NCI-H2227 (cell line): Measurements from ENCODE around the gene HSFX3.
"Not testable (repeated sequence)": the region's sequence is repeated elsewhere in the genome, so short reads cannot be mapped to it uniquely, and the experiment has no call there.

Experiments used
- DNase-seq: peaks from one replicate; lab custom pipeline; 2025; ENCODE audit not compliant: unreplicated experiment; lab: John Stamatoyannopoulos, UW

Gene HSFX3

DNA sequence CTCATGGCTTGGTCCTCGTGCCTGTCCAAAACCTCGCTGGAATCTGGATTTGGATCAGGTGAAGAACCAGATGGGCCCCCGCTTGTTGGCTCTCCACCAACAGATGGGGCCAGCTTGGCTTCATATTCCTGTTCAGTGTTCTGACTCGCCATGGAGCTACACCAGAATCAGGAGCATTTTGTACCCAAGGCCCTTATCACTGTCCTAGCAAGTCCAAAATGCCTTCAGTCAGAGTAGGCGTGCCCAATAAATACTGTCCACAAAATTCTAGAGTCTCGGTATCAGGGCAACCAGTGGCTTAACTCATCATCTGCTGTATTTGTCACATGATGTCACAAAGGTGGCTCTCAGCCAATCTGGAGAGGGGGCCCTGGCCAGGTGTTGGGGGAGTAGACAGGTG, at the start of gene HSFX3:
Gene HSFX3, minus strand, starts transcription at position 224 of the 400 bp plus-strand sequence. Its CDS starts 72 bp downstream, at position 152.
- not testable (repeated sequence) for DNase-seq

GRCh38 chrX:149598603-149599002, 48.9 kb upstream of the HSFX3 start:
- not testable (repeated sequence) for DNase-seq

DNA sequence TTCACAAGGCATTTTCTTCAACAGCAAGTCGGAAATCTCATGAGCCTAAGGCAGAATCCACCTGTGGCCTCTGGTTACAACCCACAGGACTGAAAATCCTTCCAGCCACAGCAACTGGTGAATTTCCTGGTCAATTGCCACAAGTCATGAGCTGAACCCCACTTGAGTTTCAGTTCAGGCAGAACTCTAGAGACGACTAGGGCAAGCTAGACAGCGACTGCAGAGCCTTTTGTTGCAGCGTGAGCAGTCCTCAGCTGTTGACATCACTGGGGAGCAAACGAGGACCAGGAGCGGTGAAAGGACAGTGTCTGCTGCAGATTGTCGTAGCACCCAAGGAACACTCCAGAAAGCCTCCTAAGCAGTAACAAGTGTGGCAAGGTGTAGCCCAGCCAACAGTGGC, 46.2 kb upstream of the HSFX3 start:
- DNase-seq, result not testable (repeated sequence)

GRCh38 chrX:149595214-149595613, 45.5 kb upstream of the HSFX3 start, which contains the start of gene HSFX2:
Gene HSFX2, minus strand, starts transcription at chrX:149595314. Its CDS starts 614 bp downstream, at chrX:149594700.
- DNase-seq, result not testable (repeated sequence)

GRCh38 chrX:149590993-149591392, 41.3 kb upstream of the HSFX3 start:
- DNase-seq, result not testable (repeated sequence)

DNA sequence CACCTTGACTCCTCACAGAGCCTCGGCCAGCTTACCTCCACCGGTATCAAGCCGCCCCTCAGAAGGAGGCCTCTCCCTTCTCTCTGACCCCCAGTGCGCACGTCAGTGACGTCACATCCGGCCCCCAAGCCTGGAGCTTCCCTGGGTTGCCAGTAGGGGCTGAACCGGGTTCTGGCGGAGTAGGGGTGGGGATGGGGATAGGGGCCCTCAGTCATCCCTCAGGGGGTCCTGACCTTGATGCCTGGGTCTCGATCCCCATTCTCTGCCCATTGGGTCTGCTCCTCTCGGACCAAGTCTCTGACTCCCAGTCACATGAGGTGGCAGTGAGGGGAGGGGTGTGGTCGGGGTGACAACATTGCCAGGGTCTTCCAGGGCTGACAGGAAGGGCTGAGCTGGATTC, 37.6 kb upstream of the HSFX3 start, which contains the start of gene MAGEA9B:
Gene MAGEA9B, minus strand, starts transcription at position 101 of the 400 bp plus-strand sequence. CDS start 4,280 bp downstream, outside the sequence.
- DNase-seq, result not testable (repeated sequence)

DNA sequence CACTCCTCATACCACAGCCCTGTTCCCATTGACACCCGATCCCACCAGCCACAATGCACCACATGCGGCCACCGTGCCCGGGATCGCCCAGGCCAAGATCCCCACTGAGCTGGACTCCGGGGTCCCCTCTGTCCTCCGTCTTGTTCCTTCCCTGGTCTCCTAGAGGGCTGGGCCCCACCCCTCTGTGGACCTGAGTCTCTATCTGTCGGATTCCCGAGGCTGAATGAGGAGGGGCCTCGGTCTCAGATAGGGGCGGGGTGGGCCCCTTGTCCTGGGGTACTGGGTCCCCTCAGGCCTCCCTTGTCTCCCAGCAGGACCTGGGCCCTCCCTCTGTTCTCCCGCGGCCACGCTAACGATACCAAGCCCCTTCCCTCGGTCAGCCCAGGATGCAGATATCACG, 35.9 kb upstream of the HSFX3 start:
- not testable (repeated sequence) for DNase-seq

GRCh38 chrX:149573456-149573855, 23.7 kb upstream of the HSFX3 start:
- DNase-seq, result not testable (repeated sequence)

GRCh38 chrX:149572743-149573142, 23.0 kb upstream of the HSFX3 start:
- no peak for DNase-seq

DNA sequence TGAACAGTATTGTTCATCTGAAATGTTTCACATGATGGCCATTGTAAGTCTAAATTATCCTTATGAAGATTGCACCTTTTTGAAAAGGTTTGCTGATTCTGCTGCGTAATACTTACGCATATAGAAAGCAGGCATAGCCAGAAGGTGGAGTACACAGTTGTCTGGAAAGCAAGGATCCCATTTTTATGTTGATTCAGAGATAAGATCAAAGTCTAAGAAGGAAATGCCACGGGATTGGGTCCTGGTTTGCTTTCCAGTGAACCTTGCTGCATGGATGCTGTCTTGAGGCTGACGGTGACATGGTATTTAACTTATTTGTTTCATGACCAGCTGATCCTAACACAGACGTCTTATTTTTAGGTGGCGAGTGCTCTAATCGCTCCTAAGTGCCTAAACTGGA, 22.0 kb upstream of the HSFX3 start:
- no peak for DNase-seq

- DNase-seq, result no peak
Observed at GRCh38 chrX:149570668-149571067, 20.9 kb upstream of the HSFX3 start.

DNA sequence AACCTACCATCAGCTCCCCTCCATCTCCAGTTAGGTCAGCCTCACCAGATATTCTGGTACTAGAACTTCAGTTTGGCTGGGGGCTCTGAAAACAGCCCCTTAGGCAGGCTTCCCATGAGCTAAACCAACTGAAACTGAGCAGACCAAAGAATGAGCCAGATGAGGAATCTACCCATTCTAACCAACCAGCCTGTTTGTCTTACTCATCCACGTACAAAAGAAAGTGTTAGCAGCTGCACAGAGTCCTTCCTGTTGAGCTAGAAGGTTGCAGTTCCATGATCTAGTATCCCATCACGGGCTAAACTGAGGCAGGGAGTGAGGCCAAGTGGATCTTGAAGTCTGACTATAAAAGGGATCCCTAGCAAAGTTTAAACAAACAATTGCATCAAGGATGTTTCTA, 20.0 kb upstream of the HSFX3 start:
- DNase-seq, result no peak

GRCh38 chrX:149568701-149569296, 19.1 kb upstream of the HSFX3 start:
- DNase-seq, result no peak

- no peak for DNase-seq
Observed at GRCh38 chrX:149567621-149568417, 18.1 kb upstream of the HSFX3 start.

DNA sequence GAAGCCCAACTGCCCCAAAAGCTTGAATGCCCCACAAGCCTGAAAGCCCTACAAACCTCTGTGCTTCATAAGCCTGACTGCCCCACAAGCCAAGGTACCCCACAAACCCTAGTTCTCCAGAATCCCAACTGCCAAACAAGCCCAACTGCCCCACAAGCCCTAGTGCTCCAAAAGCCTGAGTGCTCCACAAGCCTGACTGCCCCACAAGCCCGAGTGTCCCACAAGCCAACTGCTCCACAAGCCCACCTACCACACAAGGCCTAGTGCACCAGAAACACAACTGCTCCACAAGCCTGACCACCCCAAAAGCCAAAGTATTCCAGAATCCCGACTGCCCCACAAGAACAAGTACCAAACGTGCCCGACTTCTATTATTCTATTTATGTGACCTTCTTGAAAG, 13.6 kb upstream of the HSFX3 start:
- DNase-seq, result no peak

GRCh38 chrX:149555251-149555650, 5.5 kb upstream of the HSFX3 start:
- not testable (repeated sequence) for DNase-seq

DNA sequence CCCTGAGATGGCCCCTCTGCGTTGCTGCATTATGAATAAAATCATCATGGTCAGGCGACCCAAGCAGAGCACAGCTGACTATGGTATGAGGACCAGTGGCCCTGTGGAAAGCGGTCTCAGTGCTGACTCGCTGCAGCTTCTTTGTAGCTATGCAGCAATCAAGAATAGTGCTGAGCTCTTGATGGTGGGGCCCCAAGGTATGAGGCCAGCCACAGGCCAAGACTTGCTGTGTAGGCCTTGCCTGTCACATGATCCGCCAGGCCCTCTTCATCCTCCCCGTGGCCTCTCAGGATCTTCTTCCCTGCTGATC, 2.2 kb upstream of the HSFX3 start:
- not testable (repeated sequence) for DNase-seq

DNA sequence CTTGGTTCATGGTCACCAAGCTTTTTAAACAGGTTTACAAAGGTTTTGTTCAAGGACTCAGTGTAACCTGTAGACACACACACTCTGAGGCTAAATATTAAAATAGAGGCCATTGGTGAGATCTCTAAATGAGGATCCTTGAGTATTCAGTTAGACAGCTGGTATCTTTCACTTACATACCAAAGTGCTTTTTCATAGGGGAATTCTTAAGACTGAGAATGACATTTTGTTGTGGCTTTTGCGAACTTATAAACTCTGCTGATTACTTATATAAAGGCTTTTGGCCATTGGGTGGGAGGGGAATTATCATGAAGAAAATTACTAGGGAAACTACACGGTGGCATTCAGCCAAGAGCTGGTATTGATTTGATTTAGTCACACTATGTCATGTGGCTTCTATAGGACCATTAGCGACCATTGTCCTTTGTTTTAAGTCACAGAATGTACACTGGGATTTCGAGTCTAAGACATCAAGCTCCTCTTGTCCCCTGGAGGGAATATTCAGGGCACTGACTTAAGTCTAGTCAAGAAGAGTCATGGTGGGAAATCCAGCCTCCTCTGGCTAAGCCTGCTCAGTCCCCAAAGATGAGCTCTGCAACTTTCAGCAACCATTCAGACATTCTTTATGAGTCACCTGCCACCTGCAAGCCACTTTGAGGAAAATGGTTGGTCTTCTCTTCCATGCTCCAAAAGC, 1.7 kb upstream of the HSFX3 start:
- not testable (repeated sequence) for DNase-seq

- not testable (repeated sequence) for DNase-seq
Observed at GRCh38 chrX:149550454-149550853, 730 bp upstream of the HSFX3 start.

DNA sequence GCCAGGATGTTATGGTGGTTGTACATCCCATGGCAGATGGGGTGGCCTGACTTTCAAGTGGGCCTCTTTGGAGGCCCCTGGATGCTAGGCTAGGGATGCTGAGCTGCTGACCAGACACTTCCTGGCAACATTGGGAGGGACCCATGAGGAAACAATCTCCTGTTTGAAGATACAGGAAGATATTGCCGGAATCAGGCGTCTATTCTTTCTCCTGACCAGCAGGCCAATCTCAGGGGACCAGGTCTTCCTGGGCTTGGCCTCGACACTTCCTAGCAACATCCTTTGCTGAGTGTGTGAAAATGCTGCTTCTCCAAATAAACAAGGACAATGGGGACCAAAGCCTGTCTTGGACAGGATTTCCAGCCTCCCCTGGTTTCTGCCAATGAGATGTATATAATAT, 1.9 kb downstream of the HSFX3 start:
- DNase-seq, result not testable (repeated sequence)

- DNase-seq, result not testable (repeated sequence)
Observed at GRCh38 chrX:149546962-149547361, 2.8 kb downstream of the HSFX3 start.
